Mucosa of descending colon (tissue), 3 donors: ENCODE results near the gene MNAT1. TPM values are rescaled to one million over a fixed set of nuclear protein-coding genes. Genes with fewer than 3 reads are reported as not detected.

Experiments used
- ATAC-seq: fragments of 200-7000 bp; cut with Tn5 transposase; one replicate; pipeline ENCODE4 v1.9.1; 2020; ENCODE audit warnings: mild to moderate bottlenecking, moderate library complexity
- DNase-seq, 3 donors: peaks; one replicate each; pipeline ENCODE4 v3.0.0-alpha.2; 2020
- H3K36me3 ChIP-seq: fragments of 200-600 bp; one replicate; pipeline ENCODE4 v1.8.0; 2021; ENCODE audit warnings: low read depth, mild to moderate bottlenecking
- H3K4me1 ChIP-seq: fragments of 200-600 bp; one replicate; pipeline ENCODE4 v1.8.0; 2021; ENCODE audit warnings: low read depth, mild to moderate bottlenecking
- H3K4me3 ChIP-seq: fragments of 200-600 bp; one replicate; pipeline ENCODE4 v1.8.0; 2021; ENCODE audit warnings: mild to moderate bottlenecking
- H3K9me3 ChIP-seq: fragments of 200-600 bp; one replicate; pipeline ENCODE4 v1.8.0; 2021; ENCODE audit warnings: mild to moderate bottlenecking
- intact Hi-C, 2 donors: fragments of 100-400 bp; cut with DNase I in 1 of 2; cut with micrococcal nuclease in 1 of 2; formaldehyde crosslinking; loops; one replicate each; pipeline versions ENCODE4 v1.11.0 to v1.11.1; 2022; cut with DNase I, micrococcal nuclease
- total RNA-seq, 3 donors: library from RNA; stranded (reverse); fragmentation: NEBNext Ultra II Directional in 2 of 3; extraction: Animal tissue kit (Norgen Biotek cat#: 25700) in 2 of 3; gene quantifications; one replicate each; pipeline versions ENCODE4 v1.2.1 to v1.2.4, GENCODE V29; 2021 to 2023
- TF ChIP-seq, protein P1 (sequence below): fragments of 200-600 bp; IDR thresholded peaks from one replicate; pipeline ENCODE4 v1.8.0; 2022; ENCODE audit warnings: antibody characterized with exemption, mild to moderate bottlenecking
- donor health status: DM: no; HTN: no; CAD: no; lungs with moderate emphysema.
- donor health status: DM: no; HTN: no; CAD: no.
- donor health status: DM: no; HTN: yes; CAD: no.

Gene MNAT1
- total RNA-seq, 3 donors from 2014 or later = 13.4 to 19.8 (median 14.3) TPM

DNA sequence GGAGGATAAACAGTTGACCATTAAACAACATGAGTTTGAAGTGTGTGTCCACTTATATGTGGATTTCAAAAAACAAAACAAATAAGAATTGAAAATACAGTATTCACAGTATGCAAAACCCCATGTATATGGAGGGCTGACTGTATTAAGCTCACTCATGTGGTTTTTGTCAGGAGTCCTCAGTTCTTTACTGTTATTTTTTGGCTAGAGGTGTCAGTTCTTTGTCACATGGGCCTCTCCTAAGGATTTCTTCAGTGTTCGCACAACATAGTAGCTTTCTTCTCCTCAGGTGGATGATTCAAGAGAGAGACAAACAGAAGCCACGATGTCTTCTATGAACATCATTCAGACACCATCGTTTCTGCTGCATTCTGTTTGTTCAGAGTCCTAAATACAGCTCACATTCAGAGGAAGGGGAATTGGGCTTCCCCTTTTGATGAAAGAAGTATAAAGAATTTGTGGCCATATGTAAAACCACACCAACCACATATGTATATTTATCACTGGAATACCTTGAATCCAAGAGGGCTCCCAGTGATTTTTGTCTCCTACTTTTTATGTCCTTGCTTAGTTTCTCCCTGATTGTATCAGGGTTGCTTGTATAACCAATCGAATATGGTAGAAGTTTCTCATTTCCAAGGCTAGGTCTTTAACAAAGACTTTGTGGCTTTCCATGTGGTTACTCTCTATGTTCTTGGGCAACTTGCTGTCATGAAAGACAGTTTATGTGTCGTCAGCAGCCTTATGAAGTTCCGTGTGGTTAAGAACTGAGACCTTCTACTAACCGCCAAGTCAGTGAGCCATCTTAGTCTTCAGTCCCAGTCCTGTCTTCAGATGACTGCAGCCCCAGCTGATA is 18.9 kb downstream of the MNAT1 start:
- ATAC-seq = peak; percentile 85
- TF ChIP-seq, protein P1, sequence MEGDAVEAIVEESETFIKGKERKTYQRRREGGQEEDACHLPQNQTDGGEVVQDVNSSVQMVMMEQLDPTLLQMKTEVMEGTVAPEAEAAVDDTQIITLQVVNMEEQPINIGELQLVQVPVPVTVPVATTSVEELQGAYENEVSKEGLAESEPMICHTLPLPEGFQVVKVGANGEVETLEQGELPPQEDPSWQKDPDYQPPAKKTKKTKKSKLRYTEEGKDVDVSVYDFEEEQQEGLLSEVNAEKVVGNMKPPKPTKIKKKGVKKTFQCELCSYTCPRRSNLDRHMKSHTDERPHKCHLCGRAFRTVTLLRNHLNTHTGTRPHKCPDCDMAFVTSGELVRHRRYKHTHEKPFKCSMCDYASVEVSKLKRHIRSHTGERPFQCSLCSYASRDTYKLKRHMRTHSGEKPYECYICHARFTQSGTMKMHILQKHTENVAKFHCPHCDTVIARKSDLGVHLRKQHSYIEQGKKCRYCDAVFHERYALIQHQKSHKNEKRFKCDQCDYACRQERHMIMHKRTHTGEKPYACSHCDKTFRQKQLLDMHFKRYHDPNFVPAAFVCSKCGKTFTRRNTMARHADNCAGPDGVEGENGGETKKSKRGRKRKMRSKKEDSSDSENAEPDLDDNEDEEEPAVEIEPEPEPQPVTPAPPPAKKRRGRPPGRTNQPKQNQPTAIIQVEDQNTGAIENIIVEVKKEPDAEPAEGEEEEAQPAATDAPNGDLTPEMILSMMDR = no peak
- H3K4me3 ChIP-seq = no peak overlapping the region
- H3K36me3 ChIP-seq = no peaks in the 10 kb centered on the region
- H3K4me1 ChIP-seq = no peaks in the 10 kb centered on the region
- no peaks in the 10 kb centered on the region for H3K9me3 ChIP-seq
- intact Hi-C loops = no loop called here
- DNase-seq = peak in 1 of 3 donors; percentile 17

DNA sequence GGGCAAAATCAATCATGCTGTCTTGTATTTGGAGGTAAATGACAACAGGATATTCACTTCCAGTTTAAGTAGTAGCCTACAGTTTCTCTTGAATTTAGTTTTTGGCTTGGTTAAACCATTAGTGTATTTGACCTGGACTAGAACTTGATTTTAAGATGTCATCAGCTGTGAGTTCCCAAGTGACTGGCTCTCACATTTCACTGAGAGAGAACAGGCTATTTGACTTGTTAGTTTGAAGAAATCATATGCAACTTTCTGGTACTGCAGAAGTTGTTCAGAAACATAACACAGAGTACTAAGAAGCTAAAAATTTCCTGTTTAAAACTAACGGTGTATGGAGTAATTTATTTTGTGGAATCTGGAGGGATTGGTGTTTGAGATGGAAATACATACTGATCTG is 22.3 kb downstream of the MNAT1 start:
- TF ChIP-seq, protein P1 = no peak
- no peak for ATAC-seq

DNA sequence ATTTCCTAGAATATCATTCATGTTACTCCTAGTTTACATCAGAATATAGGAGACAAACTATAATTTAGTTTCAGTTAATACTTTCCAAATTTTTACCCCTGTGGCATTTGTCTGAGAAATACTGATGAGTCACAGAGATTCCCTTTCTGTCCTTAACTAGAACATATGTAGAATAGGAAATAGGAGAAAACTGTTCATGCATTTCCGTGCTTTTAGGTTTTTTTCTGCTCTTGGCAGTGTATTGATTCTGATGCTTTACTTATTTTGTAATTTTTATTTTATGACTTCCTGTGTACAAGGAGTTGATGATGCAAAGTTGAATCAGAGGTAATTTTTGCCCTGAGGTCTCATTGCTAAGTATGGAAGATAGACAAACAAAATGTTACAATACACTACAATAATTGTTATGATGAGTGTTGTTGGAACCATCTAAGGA is 23.0 kb downstream of the MNAT1 start:
- Histone ChIP-seq H3K4me3 (no peak overlapping the region), H3K36me3 (no peaks in the 10 kb centered on the region), H3K9me3 (no peaks in the 10 kb centered on the region), H3K4me1 (no peaks in the 10 kb centered on the region)
- TF ChIP-seq, protein P1 = no peak
- intact Hi-C loops = no loop called here
- ATAC-seq (no peak), DNase-seq (no peak)

More for the DNA sequence above, 22.3 kb downstream of the MNAT1 start:
- no peak for DNase-seq
- no peaks in the 10 kb centered on the region for H3K36me3 ChIP-seq
- H3K9me3 ChIP-seq = no peaks in the 10 kb centered on the region
- intact Hi-C loops = no loop called here
- no peak overlapping the region for H3K4me3 ChIP-seq
- H3K4me1 ChIP-seq = no peaks in the 10 kb centered on the region

DNA sequence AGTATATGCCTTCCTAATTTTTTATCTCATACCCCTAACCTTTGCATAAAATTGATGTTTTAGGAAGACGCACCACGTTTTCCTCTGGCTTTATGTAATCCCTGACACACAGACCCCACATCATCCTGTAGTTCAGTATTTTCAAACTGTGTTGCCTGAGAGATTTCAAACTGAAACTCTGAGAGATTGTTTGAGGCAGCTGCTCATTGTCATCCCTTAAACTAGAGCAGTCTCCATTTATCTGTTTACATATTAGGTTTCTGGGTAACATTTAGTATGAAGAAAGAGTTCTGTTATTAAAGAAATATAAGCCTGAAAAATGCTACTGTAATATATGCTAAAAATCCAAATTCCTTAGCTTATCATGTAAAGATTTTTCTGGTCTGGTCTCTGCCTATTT is 24.3 kb downstream of the MNAT1 start:
- DNase-seq = no peak
- ATAC-seq = no peak
- Histone ChIP-seq H3K4me3 (no peak overlapping the region), H3K9me3 (no peaks in the 10 kb centered on the region), H3K36me3 (no peaks in the 10 kb centered on the region), H3K4me1 (no peaks in the 10 kb centered on the region)
- intact Hi-C loops = no loop called here
- TF ChIP-seq, protein P1 = no peak

DNA sequence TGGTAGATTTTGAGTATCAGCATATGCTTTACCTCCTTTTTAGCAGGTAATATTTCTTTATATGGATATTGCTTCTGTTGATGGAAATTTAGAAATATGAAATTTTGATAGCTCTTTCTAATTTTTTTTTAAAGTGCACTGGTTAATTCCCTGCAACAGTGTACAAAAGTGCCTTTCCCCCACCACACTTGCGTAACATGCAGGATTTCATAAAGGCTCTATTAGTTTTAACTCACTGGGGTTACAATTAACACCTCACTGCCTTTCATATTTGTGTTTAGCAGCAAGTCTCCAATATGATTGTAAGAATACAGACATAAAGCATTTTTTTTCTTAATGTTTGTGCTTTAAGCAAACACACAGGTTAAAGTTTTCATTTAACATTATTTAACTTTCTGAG is 25.6 kb downstream of the MNAT1 start:
- TF ChIP-seq, protein P1 = no peak
- ATAC-seq (no peak), DNase-seq (no peak)
- H3K4me1 ChIP-seq = no peaks in the 10 kb centered on the region
- no peak overlapping the region for H3K4me3 ChIP-seq
- intact Hi-C loops = no loop called here
- no peaks in the 10 kb centered on the region for H3K36me3 ChIP-seq
- H3K9me3 ChIP-seq = no peaks in the 10 kb centered on the region
